HCT116 (cell line): ENCODE results near the gene PSMD12. TPM values are rescaled to one million over a fixed set of nuclear protein-coding genes. Genes with fewer than 3 reads are reported as not detected.

Source experiments
- ATAC-seq: fragments of 200-7000 bp; cut with Tn5 transposase; 2 replicates; pipeline ENCODE4 v1.9.1; 2020; ENCODE audit warnings: mild to moderate bottlenecking, moderate library complexity
- BruUV-seq: library from RNA; stranded (reverse); fragments of 400-500 nt; replicated peaks from 2 replicates; lab custom pipeline; 2021; lab: Mats Ljungman, UMichigan
- CTCF ChIA-PET: fragments of 300-600 bp; sonication (Branson Sonifier 250); formaldehyde crosslinking; loops from one replicate; lab custom pipeline; 2021; ENCODE audit warnings: antibody characterized with exemption; lab: Charles Lee
- POLR2A ChIA-PET: fragments of 300-600, 350-600 bp; sonication (Branson Sonifier 250); formaldehyde crosslinking; loops from one replicate; lab custom pipeline; 2021; ENCODE audit warnings: antibody characterized with exemption; lab: Charles Lee
- RAD21 ChIA-PET, 2 experiments: fragments of 300-600 bp; sonication (Branson Sonifier 250); formaldehyde crosslinking; loops; one replicate each; lab custom pipeline; 2023; ENCODE audit warnings: low total read pairs in 2 of 2; ENCODE audit not compliant: uncharacterized antibody in 2 of 2, unreplicated experiment in 2 of 2, low non-redundant PET in 1 of 2; lab: Charles Lee
- DNase-seq: peaks from one replicate; pipeline ENCODE4 v3.0.0-alpha.2; 2010; ENCODE audit warnings: low read depth, low spot score
- H2AFZ ChIP-seq: fragments of 200-600 bp; shearing (Covaris generic), sonication (generic); 2 replicates; pipeline ENCODE4 v1.6.1; 2017; ENCODE audit warnings: low read depth, mixed run types, mixed read lengths, antibody characterized with exemption, low read length; ENCODE audit not compliant: poor library complexity, severe bottlenecking
- H3K27ac ChIP-seq: 2 replicates; pipeline ENCODE4 v1.5.1; 2012; ENCODE audit warnings: low read depth, low read length
- H3K27me3 ChIP-seq: fragments of 200-600 bp; sonication (generic); 2 replicates; pipeline ENCODE4 v1.6.1; 2016; ENCODE audit warnings: mixed run types, low read length, mixed read lengths; ENCODE audit not compliant: insufficient read depth
- H3K36me3 ChIP-seq, 2 experiments: fragments of 200-500 bp in 1 of 2; fragments of 200-600 bp in 1 of 2; sonication (Bioruptor generic) in 1 of 2; sonication (generic) in 1 of 2; 2 replicates each; pipeline versions ENCODE4 v1.5.1 to v1.6.1; 2014 to 2016; ENCODE audit warnings: low read length in 2 of 2, inconsistent platforms in 1 of 2, mixed read lengths in 1 of 2, mixed run types in 1 of 2; ENCODE audit not compliant: insufficient read depth in 2 of 2, control insufficient read depth in 1 of 2
- H3K4me1 ChIP-seq, 2 experiments: fragments of 200-600 bp in 1 of 2; sonication (generic) in 1 of 2; 2 replicates each; pipeline versions ENCODE4 v1.5.1 to v1.6.1; 2012 to 2017; ENCODE audit warnings: low read length in 2 of 2, inconsistent platforms in 1 of 2, mild to moderate bottlenecking in 1 of 2, mixed read lengths in 1 of 2, mixed run types in 1 of 2, moderate library complexity in 1 of 2; ENCODE audit not compliant: insufficient read depth in 2 of 2, control insufficient read depth in 1 of 2
- H3K4me2 ChIP-seq: fragments of 200-600 bp; sonication (generic); 2 replicates; pipeline ENCODE4 v1.6.1; 2017; ENCODE audit warnings: mixed run types, low read length, mixed read lengths
- H3K4me3 ChIP-seq, 2 experiments: fragments of 200-600 bp in 1 of 2; sonication (generic) in 1 of 2; replicated peaks in 1 of 2; 2 replicates each; pipeline ENCODE4 v1.5.1; 2011 to 2016; ENCODE audit warnings: low read length in 2 of 2, control low read depth in 1 of 2, low read depth in 1 of 2, mild to moderate bottlenecking in 1 of 2, mixed read lengths in 1 of 2, mixed run types in 1 of 2
- H3K79me2 ChIP-seq: fragments of 200-600 bp; sonication (generic); 2 replicates; pipeline ENCODE4 v1.6.1; 2017; ENCODE audit warnings: mild to moderate bottlenecking, mixed run types, low read length, moderate library complexity, mixed read lengths; ENCODE audit not compliant: insufficient read depth
- H3K9ac ChIP-seq: fragments of 200-600 bp; sonication (generic); 2 replicates; pipeline ENCODE4 v1.6.1; 2016; ENCODE audit warnings: low read length, mixed read lengths
- H3K9me2 ChIP-seq: fragments of 200-600 bp; sonication (generic), shearing (Covaris generic); 2 replicates; pipeline ENCODE4 v1.6.1; 2017; ENCODE audit warnings: mixed run types, mild to moderate bottlenecking, moderate library complexity; ENCODE audit not compliant: insufficient read depth
- H3K9me3 ChIP-seq, 2 experiments: fragments of 200-500 bp in 1 of 2; fragments of 200-600 bp in 1 of 2; sonication (Bioruptor generic) in 1 of 2; sonication (generic) in 1 of 2; 2 replicates each; pipeline ENCODE4 v1.6.1; 2014 to 2017; ENCODE audit warnings: low read length in 2 of 2, mixed read lengths in 2 of 2, inconsistent platforms in 1 of 2, low read depth in 1 of 2, mild to moderate bottlenecking in 1 of 2, mixed run types in 1 of 2, moderate library complexity in 1 of 2; ENCODE audit not compliant: control insufficient read depth in 1 of 2, insufficient read depth in 1 of 2
- H4K20me1 ChIP-seq: fragments of 200-600 bp; sonication (generic), shearing (Covaris generic); 2 replicates; pipeline ENCODE4 v1.6.1; 2017; ENCODE audit warnings: mixed run types, mild to moderate bottlenecking, moderate library complexity; ENCODE audit not compliant: insufficient read depth
- CEBPB ChIP-seq: IDR thresholded peaks from 2 replicates; pipeline ENCODE4 v1.6.1; 2012; ENCODE audit warnings: low read depth
- CTCF ChIP-seq, 3 experiments: fragments of 200-600 bp in 1 of 3; sonication (generic) in 1 of 3; IDR thresholded peaks in 2 of 3; conservative IDR thresholded peaks in 1 of 3; 2 replicates each; pipeline ENCODE4 v1.5.1; 2012 to 2017; ENCODE audit warnings: low read depth in 2 of 3, low read length in 2 of 3, antibody characterized with exemption in 1 of 3, borderline replicate concordance in 1 of 3, control low read depth in 1 of 3, mild to moderate bottlenecking in 1 of 3, mixed read lengths in 1 of 3, mixed run types in 1 of 3, moderate library complexity in 1 of 3; ENCODE audit not compliant: insufficient read depth in 1 of 3
- ELF1 ChIP-seq: IDR thresholded peaks from 2 replicates; pipeline ENCODE4 v1.6.1; 2012; ENCODE audit warnings: low read depth, borderline replicate concordance
- EZH2phosphoT487 ChIP-seq: fragments of 200-600 bp; IDR thresholded peaks from 2 replicates; pipeline ENCODE4 v1.6.1; 2018; ENCODE audit warnings: antibody characterized with exemption, borderline replicate concordance
- MAX ChIP-seq: IDR thresholded peaks from 2 replicates; pipeline ENCODE4 v1.6.1; 2012
- POLR2A ChIP-seq: IDR thresholded peaks from 2 replicates; pipeline ENCODE4 v1.7.0; 2011; ENCODE audit warnings: borderline replicate concordance; ENCODE audit not compliant: insufficient read depth, insufficient read length; ENCODE audit errors: extremely low read depth
- POLR2AphosphoS5 ChIP-seq: IDR thresholded peaks from 2 replicates; pipeline ENCODE4 v1.6.1; 2011; ENCODE audit warnings: mild to moderate bottlenecking, low read depth, low read length, moderate library complexity
- RAD21 ChIP-seq: IDR thresholded peaks from 2 replicates; pipeline ENCODE4 v1.6.1; 2012; ENCODE audit warnings: low read depth, mild to moderate bottlenecking
- REST ChIP-seq: IDR thresholded peaks from 2 replicates; pipeline ENCODE4 v1.6.1; 2012; ENCODE audit warnings: low read depth
- SP1 ChIP-seq: IDR thresholded peaks from 2 replicates; pipeline ENCODE4 v1.6.1; 2012; ENCODE audit warnings: low read depth
- TCF7L2 ChIP-seq: IDR thresholded peaks from 2 replicates; pipeline ENCODE4 v1.7.0; 2011; ENCODE audit warnings: borderline replicate concordance, inconsistent platforms; ENCODE audit not compliant: insufficient read depth, insufficient read length; ENCODE audit errors: extremely low read depth
- YY1 ChIP-seq: IDR thresholded peaks from 2 replicates; pipeline ENCODE4 v1.6.1; 2011; ENCODE audit warnings: low read length, low read depth, moderate library complexity, mild to moderate bottlenecking; ENCODE audit not compliant: insufficient replicate concordance; ENCODE audit errors: extremely low read depth
- ZFX ChIP-seq: fragments of 450-650 bp; IDR thresholded peaks from 2 replicates; pipeline ENCODE4 v1.6.1; 2017
- ZNF274 ChIP-seq: fragments of 200-500 bp; sonication (Bioruptor generic); IDR thresholded peaks from 2 replicates; pipeline ENCODE4 v1.6.1; 2014; ENCODE audit warnings: mild to moderate bottlenecking, low read depth, low read length, inconsistent platforms
- intact Hi-C: fragments of 100-400 bp; cut with micrococcal nuclease; formaldehyde crosslinking; loops from 2 replicates; pipeline ENCODE4 v1.10.0; 2022
- total RNA-seq: library from RNA; stranded (reverse); gene quantifications from one replicate; pipeline ENCODE4 v1.2.1, GENCODE V29; 2021; ENCODE audit not compliant: unreplicated experiment

Gene PSMD12
- total RNA-seq, 1 experiment from 2014 or later, result 115 TPM

GRCh38 chr17:67366193-67367157 lies at the start of gene PSMD12 (continued):
- TF ChIP-seq CTCF (IDR thresholded peaks at IDR 0.05 in 2 of 3, conservative IDR thresholded peaks at IDR 0.05 in 1 of 3; ENCODE audit: borderline replicate concordance in 1 of 3, insufficient read depth in 1 of 3, low read depth in 2 of 3, low read length in 2 of 3) (no peak), POLR2A (peak; percentile 77), TCF7L2 (no peak), CEBPB (no peak; the same call in 1 of the 2 replicates)
- TF ChIP-seq, all 23 proteins: peak for 10

- DNase-seq (no peak), ATAC-seq (no peak)
- Histone ChIP-seq H4K20me1 (no peaks in the 10 kb centered on the region), H3K4me2 (no peak overlapping the region), H3K27ac (no peak overlapping the region), H2AFZ (no peak overlapping the region), H3K9ac (no peak overlapping the region), H3K27me3 (no peaks in the 10 kb centered on the region), H3K36me3 (no peaks in the 10 kb centered on the region), H3K4me3 (no peak overlapping the region), H3K9me2 (no peaks in the 10 kb centered on the region), H3K79me2 (peaks cover 33% of the 10 kb centered on the region; the same call in 1 of the 2 replicates), H3K4me1 (peaks cover 28 to 60% of the 10 kb centered on the region in 2 experiments), H3K9me3 (peaks cover 0 to 3% of the 10 kb centered on the region in 2 experiments; a peak in 1 of 4 replicates)
- intact Hi-C loops, result no loop called here
- CTCF ChIA-PET, result no interaction called here
- POLR2A ChIA-PET, result no interaction called here
- no TSS peak for BruUV-seq
- RAD21 ChIA-PET, result no interaction called here
- TF ChIP-seq EZH2phosphoT487 (no peak), ZNF274 (no peak), CEBPB (no peak), ELF1 (no peak), SP1 (no peak), RAD21 (no peak), TCF7L2 (no peak), CTCF (IDR thresholded peaks at IDR 0.05 in 2 of 3, conservative IDR thresholded peaks at IDR 0.05 in 1 of 3; ENCODE audit: borderline replicate concordance in 1 of 3, insufficient read depth in 1 of 3, low read depth in 2 of 3, low read length in 2 of 3) (no peak), POLR2AphosphoS5 (no peak), YY1 (no peak), ZFX (no peak), POLR2A (no peak), MAX (no peak), REST (no peak)
Measured at GRCh38 chr17:67415291-67415690, 48.9 kb upstream of the PSMD12 start.
